GM12892 (cell line): ENCODE measurements around the gene YARS1.

ENCODE experiments used
- DNase-seq: peaks from one replicate; pipeline ENCODE4 v3.0.0; 2011; ENCODE audit not compliant: insufficient read length
- FAIRE-seq: peaks from 2 replicates; lab custom pipeline; 2011; peaks lifted over from hg19 to GRCh38; lab: Jason Lieb, UNC
- POLR2A ChIP-seq: IDR thresholded peaks from 2 replicates; pipeline ENCODE4 v1.6.1; 2011; ENCODE audit warnings: low read depth, low read length, control low read depth
- POLR2AphosphoS5 ChIP-seq: IDR thresholded peaks from 2 replicates; pipeline ENCODE4 v1.6.1; 2011; ENCODE audit warnings: low read depth, low read length, control low read depth
- TAF1 ChIP-seq: IDR thresholded peaks from 2 replicates; pipeline ENCODE4 v1.6.1; 2011; ENCODE audit warnings: low read depth, mild to moderate bottlenecking, control low read depth, low read length, borderline replicate concordance

YARS1 gene

DNA sequence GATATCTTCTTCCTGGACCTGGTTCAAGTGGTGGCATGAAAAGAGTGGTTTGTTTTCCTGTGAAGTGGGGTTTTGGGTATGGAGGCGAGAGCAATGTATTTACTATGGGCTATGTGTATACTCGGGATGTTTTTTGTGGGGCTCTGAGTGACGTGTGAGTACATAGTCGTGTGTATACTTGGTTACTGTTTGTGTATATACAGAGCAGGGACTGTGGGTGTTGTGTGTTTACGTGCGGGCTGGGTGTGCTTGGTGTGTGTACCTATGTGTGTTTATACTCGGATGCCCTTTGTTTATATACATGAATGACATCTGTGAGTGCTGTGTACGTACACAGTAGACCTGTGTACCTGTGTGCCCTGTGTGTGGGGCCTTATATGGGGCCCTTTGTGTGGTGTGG is 50.0 kb downstream of the YARS1 start:
- no peak for FAIRE-seq
- TF ChIP-seq POLR2AphosphoS5, result no peak
- TF ChIP-seq TAF1, result no peak
- TF ChIP-seq POLR2A, result no peak
- no peak for DNase-seq

DNA sequence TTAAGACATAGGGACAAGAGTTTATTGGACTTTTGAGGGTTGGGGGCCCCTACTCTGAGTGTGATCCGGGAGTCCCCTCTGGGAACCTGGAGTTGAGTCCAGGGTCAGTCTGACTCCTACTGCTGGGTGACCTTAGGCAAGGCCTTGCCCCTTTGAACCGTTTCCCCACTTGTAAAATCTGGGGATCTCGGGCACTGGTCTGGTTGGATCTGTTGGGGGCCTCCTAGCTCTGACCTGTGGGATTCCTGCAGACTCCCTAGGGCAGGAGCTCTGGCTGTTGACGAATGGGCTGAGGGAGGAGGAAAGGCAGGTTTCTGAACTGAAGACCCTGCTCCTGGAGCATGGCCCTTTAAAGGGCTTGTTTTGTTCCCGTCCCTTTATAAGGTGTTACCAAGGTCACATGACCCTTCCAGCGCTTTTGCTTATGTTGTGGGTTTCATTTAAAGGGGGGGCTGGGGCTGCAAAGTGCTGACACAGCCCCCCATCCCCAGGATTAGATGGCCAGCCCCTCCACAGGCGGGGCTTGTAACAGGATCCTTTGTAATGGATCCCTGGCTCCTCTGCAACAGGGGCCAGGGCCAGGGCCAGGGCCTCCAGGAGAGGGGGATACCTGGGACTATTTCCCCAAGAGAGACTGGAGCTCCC is 50.7 kb downstream of the YARS1 start:
- no peak for TF ChIP-seq POLR2A
- TF ChIP-seq POLR2AphosphoS5, result no peak
- no peak for TF ChIP-seq TAF1
- no peak for FAIRE-seq
- DNase-seq, result no peak

DNA sequence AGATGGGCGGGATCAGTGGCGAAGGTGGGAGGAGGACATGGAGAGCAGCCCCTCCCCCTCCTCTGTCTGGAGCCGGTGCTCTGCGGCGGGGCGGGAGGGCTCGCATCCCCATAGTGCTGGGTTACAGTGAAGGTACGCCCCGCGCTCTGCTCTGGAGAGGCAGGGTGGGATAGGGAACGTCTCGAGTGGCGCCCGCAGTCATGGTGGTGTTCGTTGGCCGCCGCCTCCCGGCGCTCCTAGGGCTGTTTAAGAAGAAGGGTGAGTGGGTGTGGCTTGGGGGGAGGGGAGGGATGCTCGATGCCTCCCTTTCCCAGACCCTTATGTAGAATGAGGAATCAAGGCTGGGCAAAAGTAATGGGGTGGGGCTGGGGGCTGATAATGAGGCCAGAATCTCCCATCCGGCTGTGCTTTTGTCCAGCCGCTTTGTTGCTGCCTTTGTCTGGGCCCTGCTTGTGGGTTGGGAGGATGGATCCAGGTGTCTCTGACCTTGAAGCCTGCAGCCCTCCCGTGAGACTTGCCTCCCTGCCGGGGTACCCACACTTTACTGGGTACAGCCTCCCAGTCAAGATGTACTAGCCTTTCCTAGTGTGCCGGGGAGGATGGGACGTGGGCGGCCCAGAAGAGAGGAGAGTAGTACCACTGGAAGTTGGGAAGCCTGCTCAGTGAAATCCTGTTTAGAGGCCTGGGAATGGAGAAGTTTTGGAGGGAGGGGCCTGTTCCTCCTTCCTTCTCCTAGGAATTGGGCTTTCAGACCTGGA is 51.4 kb downstream of the YARS1 start:
- no peak for DNase-seq
- no peak for TF ChIP-seq POLR2A
- no peak for TF ChIP-seq POLR2AphosphoS5
- TF ChIP-seq TAF1, result no peak

DNA sequence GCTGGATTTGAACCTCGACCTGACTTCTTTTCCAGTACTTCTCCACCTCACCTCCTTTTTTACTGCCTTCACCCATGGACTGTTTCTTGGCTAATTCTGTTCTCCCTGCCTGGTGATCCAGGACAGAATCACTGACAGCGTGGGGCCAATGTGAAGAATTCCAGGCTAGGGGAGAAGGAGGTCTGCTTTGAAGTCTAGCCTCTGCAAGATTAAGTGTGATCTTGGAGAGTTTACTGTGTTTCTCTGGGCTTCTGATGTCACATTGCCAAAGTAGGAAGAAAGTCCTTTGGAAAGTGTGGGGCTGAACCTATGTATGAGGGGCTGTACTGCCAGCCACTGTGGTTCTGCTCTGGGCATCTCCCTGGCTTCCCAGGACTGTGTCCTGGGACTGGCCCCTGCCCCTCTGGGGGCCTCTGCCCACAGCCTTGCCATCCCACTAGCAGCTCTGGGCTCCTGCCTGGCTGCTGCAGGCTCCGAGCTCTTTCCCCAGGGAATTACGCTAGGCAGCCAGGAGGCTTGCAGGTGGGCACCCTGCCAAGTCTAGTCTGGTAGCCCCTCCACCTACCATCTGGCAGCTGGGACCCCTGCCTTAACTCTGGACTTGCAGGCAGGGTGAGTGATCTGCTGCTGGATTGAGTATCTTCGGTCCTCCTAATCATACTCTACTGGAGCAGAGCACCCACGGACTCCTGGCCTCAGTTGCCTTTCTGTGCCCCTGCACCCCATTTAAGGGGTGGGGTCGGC is 52.2 kb downstream of the YARS1 start:
- DNase-seq (no peak), FAIRE-seq (no peak)
- TF ChIP-seq POLR2A, result no peak
- no peak for TF ChIP-seq POLR2AphosphoS5
- TF ChIP-seq TAF1, result no peak

More for the DNA sequence above, 51.4 kb downstream of the YARS1 start:
- FAIRE-seq, result no peak

DNA sequence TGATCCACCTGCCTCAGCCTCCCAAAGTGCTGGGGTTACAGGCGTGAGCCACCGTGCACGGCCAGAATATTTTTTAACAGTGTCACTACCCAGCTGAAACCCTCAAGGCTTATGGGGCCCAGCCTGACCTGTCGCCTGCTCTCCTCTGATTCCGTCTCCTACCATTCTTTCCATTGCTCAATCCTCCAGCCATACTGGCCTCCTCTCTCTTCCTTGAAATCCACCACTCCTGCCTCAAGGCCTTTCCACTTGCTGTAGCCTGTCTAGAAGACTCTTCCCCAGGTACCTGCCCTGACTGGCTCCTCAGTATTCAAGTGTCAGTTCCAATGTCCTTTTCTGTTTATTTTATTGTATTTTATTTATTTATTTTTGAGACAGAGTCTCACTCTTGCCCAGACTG is 53.9 kb downstream of the YARS1 start:
- FAIRE-seq (no peak), DNase-seq (no peak)
- TF ChIP-seq POLR2AphosphoS5 (no peak), POLR2A (no peak), TAF1 (no peak)

DNA sequence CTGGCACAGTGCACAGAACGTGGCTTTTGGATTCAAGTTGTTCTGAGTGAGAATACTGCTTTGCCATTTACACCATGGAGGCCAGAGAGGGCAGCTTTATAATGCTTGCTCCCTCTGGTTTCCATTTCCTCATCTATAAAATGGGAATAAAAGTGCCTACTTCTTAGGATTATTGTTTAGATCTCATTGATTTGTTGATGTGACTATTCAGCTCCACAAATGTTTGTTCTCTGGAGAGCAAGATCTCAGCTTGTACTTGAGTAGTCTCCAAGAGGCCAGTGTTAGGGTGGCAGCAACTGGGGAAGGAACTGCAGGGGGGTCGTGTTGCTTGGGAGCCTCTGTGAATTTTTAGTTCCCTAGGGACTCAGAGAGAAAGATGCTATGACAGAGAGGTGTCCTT is 55.2 kb downstream of the YARS1 start:
- no peak for FAIRE-seq
- DNase-seq, result no peak
- TF ChIP-seq POLR2AphosphoS5, result no peak
- no peak for TF ChIP-seq TAF1

DNA sequence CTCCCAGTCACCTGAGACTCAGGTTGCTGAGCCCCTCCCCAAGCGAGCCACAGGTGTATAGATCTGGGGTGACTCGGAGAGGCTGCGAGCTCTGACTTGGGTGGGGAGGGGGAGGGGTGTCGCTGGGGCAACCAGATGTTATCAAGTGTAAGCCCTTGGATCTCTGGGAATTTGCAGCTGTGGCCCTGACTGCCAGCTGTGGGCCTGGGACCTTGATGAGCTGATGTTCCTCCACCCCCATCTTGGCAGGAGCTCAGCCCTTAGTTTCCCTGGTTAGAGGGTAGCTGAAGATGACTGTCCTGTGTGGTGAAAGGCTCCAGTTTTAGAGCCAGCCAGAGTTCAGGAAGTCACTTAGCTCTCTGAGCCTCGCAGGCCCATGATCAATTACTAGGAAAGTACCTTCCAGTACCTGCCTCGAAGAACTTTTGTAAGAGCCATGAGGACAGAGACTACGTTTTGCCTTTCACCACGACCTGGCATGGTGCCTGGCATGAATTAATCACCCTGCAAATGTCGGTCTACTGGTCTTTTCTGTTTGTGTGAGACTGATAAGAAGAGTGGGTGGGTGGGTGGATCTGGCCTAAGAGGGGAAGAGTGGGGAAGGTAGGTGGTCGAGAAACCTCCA is 55.8 kb downstream of the YARS1 start:
- DNase-seq (no peak), FAIRE-seq (no peak)
- TF ChIP-seq TAF1 (no peak), POLR2AphosphoS5 (no peak), POLR2A (no peak)

DNA sequence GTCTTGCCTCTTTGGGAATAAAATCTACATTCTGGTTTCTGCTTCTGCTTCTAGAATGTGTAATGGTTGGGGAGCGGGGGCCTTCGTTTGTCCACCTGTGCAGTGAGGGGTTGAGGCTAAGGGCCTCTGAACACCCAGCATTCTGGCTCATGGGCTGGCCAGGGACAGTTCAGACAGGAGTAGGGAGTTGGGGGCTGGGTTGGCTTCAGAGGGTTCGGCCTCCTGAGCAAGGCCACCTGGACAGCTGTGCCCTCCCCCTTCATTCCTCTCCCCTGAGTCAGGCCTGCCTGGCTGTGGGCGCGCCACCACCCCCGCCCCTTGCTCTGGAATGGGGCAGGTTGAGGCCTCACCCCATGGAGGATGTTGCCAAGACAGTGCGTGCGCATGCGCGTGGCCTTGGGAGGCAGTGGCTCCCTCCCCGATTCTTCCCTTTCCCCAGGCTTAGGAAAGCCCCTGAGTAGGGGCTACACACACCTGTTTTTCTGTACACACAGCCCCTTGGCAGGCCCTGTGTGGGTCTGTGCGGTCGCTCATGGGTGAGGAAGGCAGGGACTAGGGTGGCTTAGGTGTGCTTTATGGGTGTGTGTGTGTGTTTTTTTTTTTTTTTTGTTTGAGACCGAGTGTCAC is 57.0 kb downstream of the YARS1 start:
- TF ChIP-seq POLR2AphosphoS5 (no peak), POLR2A (no peak), TAF1 (no peak)
- DNase-seq (no peak), FAIRE-seq (no peak)

DNA sequence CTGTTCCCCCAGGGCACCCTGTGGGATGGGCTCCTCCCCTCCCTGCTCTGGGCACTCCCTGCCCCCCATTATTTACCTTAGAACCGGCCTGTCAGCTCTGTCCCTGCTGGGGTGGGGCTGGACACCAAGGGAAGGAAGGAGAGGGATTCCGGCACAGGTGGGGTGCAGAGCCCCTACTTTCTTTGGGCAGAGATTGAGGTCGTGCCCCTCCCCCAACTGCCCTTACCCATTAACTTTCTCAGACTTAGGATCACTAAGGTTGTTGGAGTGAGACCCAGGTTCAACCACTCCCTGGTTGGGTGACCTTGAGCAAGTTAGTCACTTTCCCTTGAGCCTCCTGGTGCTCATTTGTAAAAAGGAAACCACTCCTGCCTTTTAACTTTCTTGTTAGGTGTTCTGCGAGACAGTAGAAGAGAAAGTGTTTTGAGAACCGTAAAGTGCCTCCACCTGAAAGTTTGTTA is 57.6 kb downstream of the YARS1 start:
- DNase-seq (no peak), FAIRE-seq (no peak)
- TF ChIP-seq POLR2A, result no peak
- no peak for TF ChIP-seq TAF1
- TF ChIP-seq POLR2AphosphoS5, result no peak

DNA sequence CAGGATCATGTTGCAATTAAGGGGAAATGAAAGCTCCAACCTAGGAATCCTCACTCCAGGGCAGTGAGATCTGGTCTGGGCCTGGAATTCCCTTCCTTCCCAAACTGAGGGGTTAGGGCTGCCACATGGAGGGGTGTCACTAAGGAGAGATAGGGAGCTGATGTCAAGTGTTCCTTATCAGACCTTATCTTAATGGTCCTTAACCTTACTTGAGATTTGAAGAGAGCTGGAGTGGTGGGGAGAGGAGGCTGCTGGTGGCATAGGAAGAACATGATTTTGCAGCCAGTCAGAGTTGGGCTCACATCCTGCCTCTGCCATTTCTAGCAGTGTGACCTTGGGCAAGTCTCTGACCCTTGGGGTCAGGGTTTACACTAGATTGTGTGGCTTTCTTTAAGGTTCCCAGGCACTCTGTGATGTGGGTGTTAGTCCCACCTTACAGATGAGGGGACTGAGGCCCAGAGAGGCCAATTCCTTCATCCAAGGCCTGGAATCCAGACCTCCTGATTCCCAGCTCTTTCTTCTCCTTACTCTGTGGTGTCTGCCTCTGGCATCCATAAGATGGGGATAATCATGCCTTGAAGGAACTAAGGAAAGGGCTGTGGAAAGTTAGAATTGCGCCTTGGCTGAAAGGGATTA is 58.2 kb downstream of the YARS1 start:
- no peak for FAIRE-seq

More for the DNA sequence above, 58.2 kb downstream of the YARS1 start:
- no peak for DNase-seq
- TF ChIP-seq TAF1 (no peak), POLR2A (no peak), POLR2AphosphoS5 (no peak)
